DND-41 (cell line): ENCODE results near the gene OLFML2A.

ENCODE experiments used
- EZH2 ChIP-seq: IDR thresholded peaks from 3 replicates; pipeline ENCODE4 v1.6.1; 2012; ENCODE audit warnings: borderline replicate concordance, low read depth, mild to moderate bottlenecking, moderate library complexity, low read length, inconsistent platforms; ENCODE audit not compliant: severe bottlenecking
- TF ChIP-seq, protein P1 (sequence below): IDR thresholded peaks from 2 replicates; pipeline ENCODE4 v1.5.1; 2012; ENCODE audit warnings: borderline replicate concordance, low read length, moderate library complexity, mild to moderate bottlenecking; ENCODE audit not compliant: poor library complexity, severe bottlenecking; ENCODE audit errors: extremely low read depth

GRCh38 chr9:124754289-124754688, 22.6 kb upstream of the OLFML2A start:
- TF ChIP-seq, protein P1, sequence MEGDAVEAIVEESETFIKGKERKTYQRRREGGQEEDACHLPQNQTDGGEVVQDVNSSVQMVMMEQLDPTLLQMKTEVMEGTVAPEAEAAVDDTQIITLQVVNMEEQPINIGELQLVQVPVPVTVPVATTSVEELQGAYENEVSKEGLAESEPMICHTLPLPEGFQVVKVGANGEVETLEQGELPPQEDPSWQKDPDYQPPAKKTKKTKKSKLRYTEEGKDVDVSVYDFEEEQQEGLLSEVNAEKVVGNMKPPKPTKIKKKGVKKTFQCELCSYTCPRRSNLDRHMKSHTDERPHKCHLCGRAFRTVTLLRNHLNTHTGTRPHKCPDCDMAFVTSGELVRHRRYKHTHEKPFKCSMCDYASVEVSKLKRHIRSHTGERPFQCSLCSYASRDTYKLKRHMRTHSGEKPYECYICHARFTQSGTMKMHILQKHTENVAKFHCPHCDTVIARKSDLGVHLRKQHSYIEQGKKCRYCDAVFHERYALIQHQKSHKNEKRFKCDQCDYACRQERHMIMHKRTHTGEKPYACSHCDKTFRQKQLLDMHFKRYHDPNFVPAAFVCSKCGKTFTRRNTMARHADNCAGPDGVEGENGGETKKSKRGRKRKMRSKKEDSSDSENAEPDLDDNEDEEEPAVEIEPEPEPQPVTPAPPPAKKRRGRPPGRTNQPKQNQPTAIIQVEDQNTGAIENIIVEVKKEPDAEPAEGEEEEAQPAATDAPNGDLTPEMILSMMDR = peak; percentile 17
- no peak for TF ChIP-seq EZH2
